Natural killer cell (primary cell): Measurements from ENCODE around the gene TMEM238L. TPM values are rescaled to one million over a fixed set of nuclear protein-coding genes. Genes with fewer than 3 reads are reported as not detected.

Source experiments
- ATAC-seq, 3 donors: fragments of 150-1000 bp in 2 of 3; fragments of 200-7000 bp in 1 of 3; cut with Tn5 transposase; 1 replicate in 1 of 3; 2 replicates in 2 of 3; pipeline ENCODE4 v1.10.0; 2021; ENCODE audit warnings: mild to moderate bottlenecking in 2 of 3, moderate library complexity in 2 of 3
- DNase-seq, 2 donors: peaks; one replicate each; pipeline versions ENCODE4 v3.0.0 to v3.0.0-alpha.2; 2013 to 2021; ENCODE audit warnings: mixed read lengths in 1 of 2
- H3K27ac ChIP-seq: one replicate; pipeline ENCODE4 v1.5.1; 2013; ENCODE audit warnings: mild to moderate bottlenecking, low read length
- H3K27me3 ChIP-seq: one replicate; pipeline ENCODE4 v1.6.1; 2013; ENCODE audit warnings: low read length; ENCODE audit not compliant: control insufficient read depth, insufficient read depth
- H3K36me3 ChIP-seq: one replicate; pipeline ENCODE4 v1.6.1; 2013; ENCODE audit warnings: low read length; ENCODE audit not compliant: control insufficient read depth, insufficient read depth
- H3K4me1 ChIP-seq: one replicate; pipeline ENCODE4 v1.6.1; 2013; ENCODE audit warnings: low read length; ENCODE audit not compliant: control insufficient read depth, insufficient read depth
- H3K4me3 ChIP-seq: one replicate; pipeline ENCODE4 v1.5.1; 2013; ENCODE audit warnings: low read length
- H3K9me3 ChIP-seq: one replicate; pipeline ENCODE4 v1.6.1; 2013; ENCODE audit warnings: low read length; ENCODE audit not compliant: control insufficient read depth, insufficient read depth
- H3K27ac Mint-ChIP-seq, 2 donors: one replicate each; pipeline ENCODE4 v1.8.0; 2022; ENCODE audit warnings: mild to moderate bottlenecking in 2 of 2, mixed read lengths in 2 of 2, moderate library complexity in 1 of 2
- H3K27me3 Mint-ChIP-seq, 2 donors: one replicate each; pipeline ENCODE4 v1.8.0; 2022; ENCODE audit warnings: low read depth in 2 of 2, mixed read lengths in 2 of 2
- H3K36me3 Mint-ChIP-seq: one replicate; pipeline ENCODE4 v1.8.0; 2022; ENCODE audit warnings: mixed read lengths
- H3K4me1 Mint-ChIP-seq, 2 donors: one replicate each; pipeline ENCODE4 v1.8.0; 2022; ENCODE audit warnings: mixed read lengths in 2 of 2
- H3K4me3 Mint-ChIP-seq: one replicate; pipeline ENCODE4 v1.8.0; 2022; ENCODE audit warnings: mild to moderate bottlenecking, moderate library complexity, mixed read lengths
- H3K9me3 Mint-ChIP-seq, 2 donors: one replicate each; pipeline ENCODE4 v1.8.0; 2022; ENCODE audit warnings: mixed read lengths in 2 of 2
- WGBS: methylation state at CpG from one replicate; pipeline ENCODE4 v1.1.7; 2013; ENCODE audit warnings: missing lambda C conversion rate; ENCODE audit not compliant: insufficient coverage; 5-methylcytosine and 5-hydroxymethylcytosine counted together
- intact Hi-C: fragments of 100-400 bp; cut with micrococcal nuclease; formaldehyde crosslinking; loops from one replicate; pipeline ENCODE4 v1.14.2; 2022
- total RNA-seq, 4 donors: library from RNA; stranded (reverse); fragments of 120-200 nt in 1 of 4; gene quantifications; one replicate each; pipeline versions ENCODE4 v1.2.3 to v1.2.4, GENCODE V29; 2013 to 2022
- TF ChIP-seq, protein P1 (sequence below): fragments of 200-600 bp; IDR thresholded peaks from one replicate; pipeline ENCODE4 v1.8.0; 2022; ENCODE audit warnings: antibody characterized with exemption

TMEM238L gene
- total RNA-seq, 3 donors from 2014 or later (not counting 1 experiment from before 2014, with no cell fraction given): not detected

DNA sequence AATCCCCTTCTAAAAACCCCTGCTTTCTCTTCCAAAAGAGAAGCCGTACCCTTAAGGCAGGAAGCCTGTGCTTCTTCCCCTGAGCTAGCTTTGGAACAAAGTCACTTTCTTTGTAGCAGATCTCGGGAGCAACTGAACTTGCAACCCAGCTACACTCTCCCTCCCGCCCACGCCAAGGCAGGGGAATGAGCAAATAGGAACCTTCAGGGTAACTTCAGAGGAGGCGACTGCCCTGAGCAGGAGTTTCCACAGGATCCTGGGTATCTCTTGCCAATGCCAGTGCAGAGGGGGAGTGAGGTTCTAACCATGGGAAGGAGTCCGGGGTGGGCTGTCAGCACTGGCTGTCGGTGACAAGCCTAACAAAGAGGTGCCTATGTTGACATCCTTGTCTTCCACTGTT, 39.9 kb upstream of the TMEM238L start:
- Mint-ChIP-seq H3K4me3 (no peak overlapping the region), H3K27ac (no peak overlapping the region), H3K4me1 (peaks cover 8 to 12% of the 10 kb centered on the region in 2 donors), H3K36me3 (no peaks in the 10 kb centered on the region), H3K9me3 (no peaks in the 10 kb centered on the region), H3K27me3 (peaks cover 4 to 5% of the 10 kb centered on the region in 2 donors)
- Histone ChIP-seq H3K27ac (no peak overlapping the region), H3K36me3 (no peaks in the 10 kb centered on the region), H3K9me3 (no peaks in the 10 kb centered on the region), H3K4me3 (no peak overlapping the region), H3K27me3 (no peaks in the 10 kb centered on the region), H3K4me1 (peaks cover 5% of the 10 kb centered on the region)
- 81% methylated on average over 7 of the region's 7 CpGs for WGBS
- DNase-seq (no peak), ATAC-seq (no peak)
- intact Hi-C loops: loop anchor here (10.0 kb wide), 1 partner anchor 919 kb away; no protein-coding TSS in a partner anchor
- TF ChIP-seq, protein P1, sequence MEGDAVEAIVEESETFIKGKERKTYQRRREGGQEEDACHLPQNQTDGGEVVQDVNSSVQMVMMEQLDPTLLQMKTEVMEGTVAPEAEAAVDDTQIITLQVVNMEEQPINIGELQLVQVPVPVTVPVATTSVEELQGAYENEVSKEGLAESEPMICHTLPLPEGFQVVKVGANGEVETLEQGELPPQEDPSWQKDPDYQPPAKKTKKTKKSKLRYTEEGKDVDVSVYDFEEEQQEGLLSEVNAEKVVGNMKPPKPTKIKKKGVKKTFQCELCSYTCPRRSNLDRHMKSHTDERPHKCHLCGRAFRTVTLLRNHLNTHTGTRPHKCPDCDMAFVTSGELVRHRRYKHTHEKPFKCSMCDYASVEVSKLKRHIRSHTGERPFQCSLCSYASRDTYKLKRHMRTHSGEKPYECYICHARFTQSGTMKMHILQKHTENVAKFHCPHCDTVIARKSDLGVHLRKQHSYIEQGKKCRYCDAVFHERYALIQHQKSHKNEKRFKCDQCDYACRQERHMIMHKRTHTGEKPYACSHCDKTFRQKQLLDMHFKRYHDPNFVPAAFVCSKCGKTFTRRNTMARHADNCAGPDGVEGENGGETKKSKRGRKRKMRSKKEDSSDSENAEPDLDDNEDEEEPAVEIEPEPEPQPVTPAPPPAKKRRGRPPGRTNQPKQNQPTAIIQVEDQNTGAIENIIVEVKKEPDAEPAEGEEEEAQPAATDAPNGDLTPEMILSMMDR: no peak

DNA sequence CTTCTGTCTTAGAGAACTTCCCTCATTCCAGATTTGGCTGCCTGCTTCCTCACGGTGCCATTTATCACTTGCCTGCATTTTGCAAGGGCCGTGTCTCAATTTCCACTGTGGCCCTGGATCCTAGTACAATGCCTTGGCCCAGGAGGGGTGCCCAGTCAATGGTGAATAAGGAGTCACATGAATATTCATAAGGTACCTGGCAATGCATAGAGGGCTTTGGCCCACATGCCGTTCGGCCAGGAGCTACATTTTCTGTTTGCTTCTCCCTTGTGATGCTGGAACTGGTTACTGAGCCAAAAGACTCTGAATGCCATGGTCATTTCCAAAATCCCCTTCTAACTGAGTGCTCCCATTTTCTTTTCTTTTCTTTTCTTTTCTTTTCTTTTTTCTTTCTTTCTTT, 38.8 kb upstream of the TMEM238L start:
- Mint-ChIP-seq H3K4me1 (peaks cover 8 to 12% of the 10 kb centered on the region in 2 donors), H3K27me3 (peaks cover 0 to 5% of the 10 kb centered on the region in 2 donors), H3K36me3 (no peaks in the 10 kb centered on the region), H3K27ac (no peak overlapping the region), H3K4me3 (no peak overlapping the region), H3K9me3 (no peaks in the 10 kb centered on the region)
- Histone ChIP-seq H3K4me3 (no peak overlapping the region), H3K9me3 (no peaks in the 10 kb centered on the region), H3K4me1 (peaks cover 5% of the 10 kb centered on the region), H3K27me3 (no peaks in the 10 kb centered on the region), H3K36me3 (no peaks in the 10 kb centered on the region), H3K27ac (no peak overlapping the region)
- TF ChIP-seq, protein P1: no peak
- ATAC-seq (no peak), DNase-seq (no peak)
- intact Hi-C loops: loop anchor here (10.0 kb wide), 1 partner anchor 918 kb away; no protein-coding TSS in a partner anchor
- 90% methylated on average over 4 of the region's 4 CpGs for WGBS

DNA sequence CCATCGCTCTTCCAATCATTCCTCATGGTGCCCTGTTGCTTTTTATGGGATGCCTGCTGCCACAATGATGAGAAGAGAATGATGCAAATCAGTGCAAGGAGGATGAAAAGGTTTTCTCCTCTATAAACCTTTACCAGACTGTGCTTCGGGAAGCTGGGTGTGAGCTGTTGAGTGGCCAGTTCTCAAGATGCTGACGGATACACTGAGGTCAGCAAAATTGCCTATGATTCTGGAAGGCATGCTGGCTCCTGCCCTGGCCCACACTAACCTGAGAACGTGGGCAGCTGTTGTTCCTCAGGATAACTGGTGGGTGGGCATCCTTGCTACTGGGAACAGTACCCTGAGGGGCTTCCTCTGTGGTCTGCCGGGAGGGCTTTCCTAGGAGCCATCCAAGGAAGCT, 34.8 kb upstream of the TMEM238L start:
- Histone ChIP-seq H3K4me3 (no peak overlapping the region), H3K9me3 (no peaks in the 10 kb centered on the region), H3K4me1 (no peaks in the 10 kb centered on the region), H3K27ac (no peak overlapping the region), H3K36me3 (no peaks in the 10 kb centered on the region), H3K27me3 (no peaks in the 10 kb centered on the region)
- Mint-ChIP-seq H3K27me3 (no peaks in the 10 kb centered on the region), H3K36me3 (no peaks in the 10 kb centered on the region), H3K4me3 (no peak overlapping the region), H3K9me3 (no peaks in the 10 kb centered on the region), H3K27ac (no peak overlapping the region), H3K4me1 (no peaks in the 10 kb centered on the region)
- no peak for ATAC-seq
- TF ChIP-seq, protein P1: no peak
- intact Hi-C loops: no loop called here
- DNase-seq: no peak
- WGBS: 90% methylated on average over 4 of the region's 5 CpGs

DNA sequence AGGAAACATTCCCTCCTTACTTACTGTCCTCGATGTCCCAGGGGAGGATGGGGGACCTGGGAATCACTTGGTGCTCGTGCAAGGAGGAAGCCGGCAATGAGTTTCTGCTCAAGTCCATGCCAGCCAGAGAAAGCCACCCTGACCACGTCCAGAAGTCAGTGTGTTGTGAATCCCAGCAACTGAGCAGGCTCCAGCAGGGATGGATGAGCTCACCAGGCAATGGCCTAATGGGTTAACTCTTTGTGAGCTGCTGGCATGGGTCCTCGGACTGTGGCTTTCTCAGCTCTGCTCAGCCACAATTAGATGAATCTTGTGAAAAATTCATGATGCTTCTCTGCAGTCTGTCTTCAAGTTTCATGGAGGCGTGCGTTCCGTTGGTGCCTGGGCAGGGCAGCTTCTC, 34.0 kb upstream of the TMEM238L start, which contains the start of gene PIRT:
Gene PIRT, minus strand, starts transcription at position 167 of the 400 bp plus-strand sequence. CDS start 12,442 bp downstream, outside the sequence.
- Mint-ChIP-seq H3K27ac (no peak within 1 kb of the TSS), H3K36me3 (no peaks in the 10 kb centered on the region), H3K9me3 (no peaks in the 10 kb centered on the region), H3K27me3 (no peaks in the 10 kb centered on the region), H3K4me1 (no peaks in the 10 kb centered on the region), H3K4me3 (no peak within 1 kb of the TSS)
- H3K4me3 ChIP-seq: no peak within 1 kb of the TSS
- H3K27ac ChIP-seq: no peak within 1 kb of the TSS
- no peaks in the 10 kb centered on the region for H3K36me3 ChIP-seq
- intact Hi-C loops: no loop called here
- DNase-seq (no peak), ATAC-seq (no peak)
- WGBS: 76% methylated on average over 8 of the region's 8 CpGs
- no peaks in the 10 kb centered on the region for H3K4me1 ChIP-seq
- H3K27me3 ChIP-seq: no peaks in the 10 kb centered on the region
- TF ChIP-seq, protein P1: no peak
- H3K9me3 ChIP-seq: no peaks in the 10 kb centered on the region
